Measurements from ENCODE around the gene FAM210A.

GRCh38 chr18:13681701-13682100, 44.7 kb downstream of the FAM210A start:
- no peak for TF ChIP-seq CTCF (IDR thresholded peaks at IDR 0.05)
- TF ChIP-seq POLR2A (IDR thresholded peaks at IDR 0.05) = no peak

Data from body of pancreas (tissue), 4 donors.